Renal cortex interstitium (tissue), 11 donors: Measurements from ENCODE around the gene ZBTB2. TPM values are rescaled to one million over a fixed set of nuclear protein-coding genes. Genes with fewer than 3 reads are reported as not detected.
A peak's percentile ranks its signal among the peaks of the same experiment; 100 is the strongest.
"Not testable (repeated sequence)": the region's sequence is repeated elsewhere in the genome, so short reads cannot be mapped to it uniquely, and the experiment has no call there.

Source experiments
- DNase-seq, 11 donors: peaks; one replicate each; pipeline ENCODE4 v3.0.0-alpha.2; 2013; ENCODE audit warnings: low read depth in 9 of 11, low spot score in 4 of 11; ENCODE audit errors: extremely low read depth in 1 of 11
- polyA plus RNA-seq, 3 donors: library from polyadenylated mRNA; unstranded; fragments of 120-200 nt; gene quantifications; one replicate each; pipeline ENCODE4 v1.2.1, GENCODE V29; 2013; ENCODE audit not compliant: insufficient read length in 3 of 3

The ZBTB2 gene
- polyA plus RNA-seq, 3 donors: 13.8 to 18.4 (median 16.1) TPM

- DNase-seq: no peak
These were observed 40.1 kb downstream of the ZBTB2 start for GRCh38 chr6:151351146-151351700.

- no peak for DNase-seq
These were observed 40.8 kb downstream of the ZBTB2 start for GRCh38 chr6:151350442-151351145.

- no peak for DNase-seq
These were observed 41.6 kb downstream of the ZBTB2 start for GRCh38 chr6:151349651-151350270.

- DNase-seq: not testable (repeated sequence)
These were observed 48.6 kb downstream of the ZBTB2 start for GRCh38 chr6:151342750-151343149.

GRCh38 chr6:151341476-151342195 is 49.7 kb downstream of the ZBTB2 start:
- DNase-seq: no peak

GRCh38 chr6:151340219-151340978 is 51.0 kb downstream of the ZBTB2 start:
- DNase-seq: no peak

GRCh38 chr6:151339369-151339768 is 52.0 kb downstream of the ZBTB2 start:
- DNase-seq: no peak

GRCh38 chr6:151338651-151339200 is 52.6 kb downstream of the ZBTB2 start:
- no peak for DNase-seq

GRCh38 chr6:151335930-151336329 is 55.4 kb downstream of the ZBTB2 start:
- DNase-seq: no peak

- peak in 6 of 11 donors; percentile 39 to 72 (median 55) for DNase-seq
These were observed 61.1 kb downstream of the ZBTB2 start for GRCh38 chr6:151330130-151330696.

- DNase-seq: no peak
These were observed 64.3 kb downstream of the ZBTB2 start for GRCh38 chr6:151327101-151327500.

- no peak for DNase-seq
These were observed 65.1 kb downstream of the ZBTB2 start for GRCh38 chr6:151326116-151326825.

- DNase-seq: peak in 3 of 11 donors; percentile 41 to 51 (median 46)
These were observed 66.0 kb downstream of the ZBTB2 start for GRCh38 chr6:151325075-151326050.

GRCh38 chr6:151324488-151324825 is 66.9 kb downstream of the ZBTB2 start:
- no peak for DNase-seq

GRCh38 chr6:151323791-151324487 is 67.4 kb downstream of the ZBTB2 start:
- peak in 8 of 11 donors; percentile 71 to 83 (median 79) for DNase-seq

GRCh38 chr6:151322570-151322969 is 68.8 kb downstream of the ZBTB2 start:
- DNase-seq: no peak
